HEK293T (cell line): ENCODE measurements around the gene RERGL.

Source experiments
- FOXK2 ChIP-seq: fragments of 450-650 bp; IDR thresholded peaks from 2 replicates; pipeline ENCODE4 v1.6.1; 2016; ENCODE audit warnings: mild to moderate bottlenecking
- SP1 ChIP-seq: fragments of 450-650 bp; IDR thresholded peaks from 2 replicates; pipeline ENCODE4 v1.6.1; 2017
- TARDBP ChIP-seq: fragments of 450-650 bp; IDR thresholded peaks from 2 replicates; pipeline ENCODE4 v1.6.1; 2016

DNA sequence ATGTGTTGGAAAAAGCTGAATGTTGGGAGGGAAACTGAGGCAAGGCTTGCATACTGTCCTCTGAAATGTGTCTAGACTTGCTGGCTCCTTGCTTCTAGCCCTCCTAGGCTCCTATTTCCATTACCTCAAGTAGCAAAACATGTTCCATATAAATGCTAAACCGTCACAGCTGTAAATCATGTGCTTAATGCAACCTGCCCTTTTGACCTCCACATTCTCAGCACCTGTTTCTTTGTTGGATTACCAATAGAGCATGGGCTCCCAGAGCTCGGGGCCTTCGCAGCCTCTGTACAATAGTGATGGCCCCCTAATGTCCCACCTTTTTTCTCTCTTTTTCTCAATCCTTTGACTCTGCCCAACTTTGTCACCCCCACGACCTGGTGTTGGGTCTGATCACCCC lies 23.3 kb downstream of the RERGL start:
- TF ChIP-seq SP1 (no peak), FOXK2 (no peak), TARDBP (no peak)
